Measurements from ENCODE around the gene KRTAP10-6.

DNA sequence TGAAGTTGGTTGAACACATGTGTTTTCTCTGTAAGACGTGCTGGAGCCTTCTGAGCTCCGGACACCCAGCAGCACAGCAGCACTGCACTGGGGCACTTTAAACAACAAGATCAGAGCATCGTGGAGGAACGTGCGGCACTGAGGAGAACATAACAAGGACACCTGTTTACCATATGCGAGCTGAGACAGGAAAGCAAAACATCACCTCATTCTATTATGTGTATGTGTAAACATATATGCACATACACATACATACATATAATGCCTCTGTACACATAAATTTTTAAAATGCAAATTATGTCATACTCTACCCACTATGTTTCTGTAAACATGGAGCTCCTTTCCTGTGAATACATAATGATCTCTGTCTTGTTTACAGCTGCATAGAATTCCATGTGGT, 3.2 kb upstream of the KRTAP10-6 start:
- TF ChIP-seq, protein P1, sequence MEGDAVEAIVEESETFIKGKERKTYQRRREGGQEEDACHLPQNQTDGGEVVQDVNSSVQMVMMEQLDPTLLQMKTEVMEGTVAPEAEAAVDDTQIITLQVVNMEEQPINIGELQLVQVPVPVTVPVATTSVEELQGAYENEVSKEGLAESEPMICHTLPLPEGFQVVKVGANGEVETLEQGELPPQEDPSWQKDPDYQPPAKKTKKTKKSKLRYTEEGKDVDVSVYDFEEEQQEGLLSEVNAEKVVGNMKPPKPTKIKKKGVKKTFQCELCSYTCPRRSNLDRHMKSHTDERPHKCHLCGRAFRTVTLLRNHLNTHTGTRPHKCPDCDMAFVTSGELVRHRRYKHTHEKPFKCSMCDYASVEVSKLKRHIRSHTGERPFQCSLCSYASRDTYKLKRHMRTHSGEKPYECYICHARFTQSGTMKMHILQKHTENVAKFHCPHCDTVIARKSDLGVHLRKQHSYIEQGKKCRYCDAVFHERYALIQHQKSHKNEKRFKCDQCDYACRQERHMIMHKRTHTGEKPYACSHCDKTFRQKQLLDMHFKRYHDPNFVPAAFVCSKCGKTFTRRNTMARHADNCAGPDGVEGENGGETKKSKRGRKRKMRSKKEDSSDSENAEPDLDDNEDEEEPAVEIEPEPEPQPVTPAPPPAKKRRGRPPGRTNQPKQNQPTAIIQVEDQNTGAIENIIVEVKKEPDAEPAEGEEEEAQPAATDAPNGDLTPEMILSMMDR (IDR thresholded peaks at IDR 0.05; ENCODE audit: insufficient read depth, low read length, poor library complexity, severe bottlenecking), result no peak
- TF ChIP-seq EZH2phosphoT487 (conservative IDR thresholded peaks at IDR 0.05; ENCODE audit: low read length), result no peak
